ENCODE results near the gene EPHB1.

GRCh38 chr3:135157045-135157740 lies 362.1 kb downstream of the EPHB1 start:
- TF ChIP-seq CTCF (IDR thresholded peaks at IDR 0.05), result no peak
- no peak for TF ChIP-seq POLR2A (IDR thresholded peaks at IDR 0.05)
- TF ChIP-seq EP300 (IDR thresholded peaks at IDR 0.05; ENCODE audit: low read depth), result no peak
- no peak for TF ChIP-seq POLR2AphosphoS5 (IDR thresholded peaks at IDR 0.05)

Data from transverse colon (tissue), 4 donors.